Sciatic nerve (tissue), 2 donors: ENCODE measurements around the gene CBFA2T3. TPM values are rescaled to one million over a fixed set of nuclear protein-coding genes. Genes with fewer than 3 reads are reported as not detected.

Source experiments
- ATAC-seq: fragments of 200-7000 bp; cut with Tn5 transposase; one replicate; pipeline ENCODE4 v1.9.1; 2020; ENCODE audit warnings: mild to moderate bottlenecking, moderate library complexity
- DNase-seq: peaks from one replicate; pipeline ENCODE4 v3.0.0-alpha.2; 2020; ENCODE audit warnings: low spot score
- intact Hi-C: fragments of 100-400 bp; cut with DNase I; formaldehyde crosslinking; loops from one replicate; pipeline ENCODE4 v1.14.2; 2022
- total RNA-seq: library from RNA; stranded (reverse); fragmentation: NEBNext Ultra II Directional; extraction: Animal tissue kit (Norgen Biotek cat#: 25700); gene quantifications from one replicate; pipeline ENCODE4 v1.2.1, GENCODE V29; 2021
- donor health status: DM: no; HTN: no; CAD: no.
- donor health status: DM: no; HTN: no; CAD: no.

CBFA2T3 gene
- total RNA-seq, 1 donor from 2014 or later = 8.2 TPM

DNA sequence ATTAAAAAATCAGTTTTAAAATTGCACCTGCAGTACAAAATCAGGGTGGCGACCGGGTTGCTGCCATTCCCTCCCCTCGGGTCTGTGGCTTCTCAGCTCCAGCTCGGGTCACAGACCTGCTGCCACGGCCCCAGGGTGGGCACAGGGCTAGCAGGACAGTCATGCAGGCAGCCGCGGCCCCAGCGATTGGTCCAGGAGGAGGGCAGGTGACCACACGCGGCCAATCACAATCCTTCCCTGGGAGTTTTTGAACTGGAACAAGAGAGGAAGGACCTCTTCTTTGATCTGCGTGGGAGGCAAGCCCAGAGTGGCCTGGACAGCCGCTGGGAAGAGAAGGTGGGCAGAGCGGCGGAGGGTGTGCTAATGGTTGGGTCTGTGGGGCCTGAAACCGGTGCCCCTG lies 25.5 kb downstream of the CBFA2T3 start:
- ATAC-seq (no peak), DNase-seq (no peak)
- intact Hi-C loops = no loop called here

DNA sequence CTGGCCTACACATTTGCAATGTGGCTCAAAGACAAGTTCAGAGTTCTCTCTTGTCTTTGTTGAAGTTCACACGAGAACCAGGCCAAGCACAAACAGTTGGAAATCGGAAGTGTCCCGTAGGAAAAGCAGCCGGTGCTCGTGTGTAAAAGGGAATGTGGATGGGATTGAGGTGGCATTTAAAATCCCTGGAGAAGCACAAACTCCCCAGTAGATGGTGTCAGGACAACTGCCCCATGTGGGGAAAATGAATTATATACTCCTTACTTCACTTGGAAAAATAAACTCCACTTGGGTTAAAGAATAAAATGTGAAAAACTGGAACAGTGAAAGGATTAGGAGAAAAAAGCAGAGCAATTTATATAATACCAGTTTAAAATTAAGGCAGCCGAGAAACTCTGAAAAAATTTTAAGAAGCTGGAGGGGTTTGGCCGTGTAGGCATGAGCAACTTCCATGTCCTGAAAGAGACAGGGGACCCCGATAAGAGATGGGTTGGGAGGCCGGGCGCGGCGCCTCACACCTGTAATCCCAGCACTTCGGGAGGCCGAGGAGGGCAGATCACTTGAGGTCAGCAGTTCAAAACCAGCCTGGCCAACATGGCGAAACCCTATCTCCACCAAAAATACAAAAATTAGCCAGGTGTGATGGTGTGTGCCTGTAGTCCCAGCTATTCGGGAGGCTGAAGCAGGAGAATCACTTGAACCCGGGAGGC lies 28.1 kb downstream of the CBFA2T3 start:
- intact Hi-C loops = no loop called here
- ATAC-seq (no peak), DNase-seq (no peak)

DNA sequence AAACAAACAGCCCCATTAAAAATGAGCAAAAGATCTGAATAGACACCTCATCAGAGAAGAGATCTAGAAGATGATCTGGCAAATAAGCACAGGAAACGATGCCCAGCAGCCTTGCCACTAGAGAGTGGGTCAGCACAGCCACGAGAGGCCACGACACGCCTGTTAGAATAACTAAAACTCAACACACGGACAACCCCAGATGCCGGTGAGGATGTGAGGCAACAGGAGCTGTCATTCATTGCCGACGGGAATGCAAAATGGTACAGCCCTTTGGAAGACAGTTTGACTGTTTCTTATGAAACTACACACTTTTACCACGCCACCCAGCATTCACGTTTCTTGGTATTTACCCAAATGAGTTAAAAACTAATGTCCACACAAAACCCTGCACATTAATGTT lies 31.5 kb downstream of the CBFA2T3 start:
- DNase-seq = no peak
- no peak for ATAC-seq
- intact Hi-C loops = no loop called here

DNA sequence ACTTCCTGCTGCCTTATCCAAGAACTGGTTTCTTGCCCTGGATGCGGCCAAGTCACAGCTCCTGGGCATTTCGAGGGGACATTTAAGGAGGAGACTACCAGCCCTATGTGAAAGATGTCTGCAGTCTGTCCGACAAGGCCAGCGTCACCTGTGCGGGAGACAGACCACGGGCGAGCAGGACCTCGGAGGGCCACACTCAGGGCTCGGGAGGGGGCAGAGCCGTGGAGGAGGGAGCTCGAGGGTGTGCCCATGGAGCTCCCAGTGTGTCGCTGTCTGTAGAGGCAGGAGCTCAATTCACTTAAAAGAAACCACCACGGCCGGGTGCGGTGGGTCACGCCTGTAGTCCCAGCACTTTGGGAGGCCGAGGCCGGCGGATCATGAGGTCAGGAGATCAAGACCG lies 33.3 kb downstream of the CBFA2T3 start:
- DNase-seq (no peak), ATAC-seq (no peak)
- intact Hi-C loops = loop anchor here (5.0 kb wide), 1 partner anchor 274 kb away; the partner anchor contains the start of gene ZNF778

DNA sequence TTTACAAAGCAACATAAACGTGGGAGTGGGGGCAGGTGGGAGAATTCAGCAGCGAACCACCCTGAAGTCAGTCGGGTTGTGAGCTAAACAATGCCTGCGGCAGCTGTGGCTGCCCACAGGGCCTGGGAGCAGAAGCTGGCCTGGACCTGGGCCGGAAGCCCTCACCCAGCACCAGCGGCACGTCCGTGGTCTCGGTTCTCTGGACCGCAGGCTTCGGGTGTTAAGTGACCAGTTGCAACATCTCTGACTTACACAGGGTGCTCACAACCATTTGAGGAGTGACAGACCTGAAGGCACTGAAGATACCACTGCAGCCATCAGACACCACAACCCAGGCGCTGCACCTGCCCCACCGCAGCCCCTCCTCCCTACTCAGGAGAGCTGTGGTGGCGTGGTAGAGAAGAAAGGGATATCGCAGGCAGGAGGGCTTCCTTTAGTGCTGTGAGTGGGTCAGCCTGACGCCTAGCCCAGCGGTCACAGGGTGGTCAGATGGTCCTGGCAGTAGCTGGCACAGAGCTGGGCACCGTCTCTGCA lies 33.8 kb downstream of the CBFA2T3 start:
- intact Hi-C loops = loop anchor here (5.0 kb wide), 1 partner anchor 274 kb away; the partner anchor contains the start of gene ZNF778
- ATAC-seq (no peak), DNase-seq (no peak)

DNA sequence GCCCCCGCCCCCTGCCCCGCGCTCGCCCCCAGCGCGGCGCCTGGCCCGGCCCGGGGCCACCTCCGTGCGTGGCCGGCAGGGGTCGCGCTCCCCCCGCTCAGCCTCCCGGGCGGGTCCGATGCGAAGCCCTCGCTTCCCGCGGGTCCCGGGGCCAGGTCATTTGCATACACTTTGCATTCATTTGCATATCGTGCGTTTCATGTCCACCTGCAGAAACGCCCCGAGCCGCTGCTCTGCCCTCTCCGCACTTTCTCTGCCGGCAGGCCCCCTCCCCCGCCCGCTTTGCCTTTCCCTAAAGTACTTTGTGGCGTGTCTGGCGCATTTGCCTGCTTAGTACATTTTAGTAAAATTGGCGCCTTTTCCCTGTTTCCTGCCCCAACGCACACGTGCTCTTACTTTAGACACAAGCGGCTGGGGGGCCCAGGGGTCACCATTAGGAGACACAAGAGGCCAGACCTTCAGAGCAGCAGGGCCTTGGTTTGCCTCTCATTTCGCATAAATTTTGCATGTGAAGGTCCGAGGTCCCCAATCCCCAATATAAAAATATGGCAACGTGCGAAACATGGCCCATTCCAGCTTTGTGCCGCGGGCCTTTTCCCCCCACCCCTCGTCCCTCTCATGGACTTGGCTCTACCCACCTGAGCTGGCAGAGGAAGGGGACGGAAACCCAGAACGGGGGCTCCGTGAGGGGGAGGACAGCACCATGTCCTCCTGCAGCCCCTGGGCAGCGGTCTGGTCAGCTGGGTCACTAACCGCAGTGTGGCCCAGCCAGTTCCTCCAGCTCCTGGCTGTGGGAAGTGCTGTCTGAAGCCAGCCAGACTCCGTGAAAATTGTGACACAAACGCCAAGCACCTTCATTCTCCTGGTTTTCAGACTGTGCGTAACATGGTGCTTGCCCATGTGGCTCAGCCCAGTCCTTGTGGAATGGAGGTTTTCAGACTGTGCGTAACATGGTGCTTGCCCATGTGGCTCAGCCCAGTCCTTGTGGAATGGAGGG lies 34.8 kb downstream of the CBFA2T3 start:
- no peak for DNase-seq
- intact Hi-C loops = loop anchor here (5.0 kb wide), 1 partner anchor 275 kb away; the partner anchor contains the start of gene ZNF778
- no peak for ATAC-seq

DNA sequence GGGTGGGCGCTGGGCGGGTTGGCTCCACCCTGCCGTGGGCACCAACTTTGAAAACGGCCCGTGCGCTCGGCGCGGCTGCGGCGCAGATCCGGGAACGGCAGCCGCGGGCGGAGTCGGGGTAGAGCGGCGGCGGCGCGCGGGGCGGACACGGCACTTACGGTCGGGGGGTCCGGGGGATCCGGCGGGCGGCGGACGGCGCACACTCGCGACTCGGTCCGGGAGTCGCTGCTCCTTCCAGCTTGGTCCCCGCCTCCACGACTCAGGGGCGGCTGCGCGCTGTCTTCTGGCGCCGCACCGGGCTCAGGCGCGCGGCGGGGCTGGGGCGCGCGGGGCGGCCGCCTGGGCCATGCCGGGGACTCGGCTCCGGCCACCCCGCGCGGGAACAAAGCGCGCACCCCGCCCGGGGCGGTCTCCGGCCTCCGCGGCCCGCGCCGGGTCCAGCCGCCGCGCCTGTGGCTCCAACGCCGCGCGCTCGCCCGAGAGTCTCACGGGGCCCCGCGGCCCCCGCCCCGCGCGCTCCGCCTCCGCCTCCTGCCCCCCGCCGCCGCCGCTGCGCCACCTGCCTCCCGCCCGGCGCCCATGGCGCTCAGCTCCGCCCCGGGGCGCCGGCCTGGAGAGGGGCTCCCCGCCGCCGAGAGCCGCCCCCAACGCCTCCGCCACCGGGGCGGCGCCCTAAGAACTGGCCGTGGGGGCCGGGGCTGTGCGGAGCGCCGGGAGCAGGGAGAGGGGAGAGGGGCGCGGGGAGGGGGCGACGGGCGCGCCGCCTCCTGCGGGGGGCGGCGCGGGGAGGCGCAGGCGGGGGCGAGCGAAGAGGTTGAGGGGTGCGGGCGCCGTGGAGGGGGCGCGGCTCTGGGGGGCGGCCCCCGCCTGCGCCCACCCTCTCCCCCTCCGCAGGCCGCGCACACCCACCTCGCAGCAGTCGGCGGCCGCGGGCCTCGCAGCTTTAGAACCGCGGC lies 35.9 kb downstream of the CBFA2T3 start:
- intact Hi-C loops = loop anchor here (5.0 kb wide), 1 partner anchor 276 kb away; the partner anchor contains the start of gene ZNF778
- no peak for DNase-seq
- ATAC-seq = no peak

DNA sequence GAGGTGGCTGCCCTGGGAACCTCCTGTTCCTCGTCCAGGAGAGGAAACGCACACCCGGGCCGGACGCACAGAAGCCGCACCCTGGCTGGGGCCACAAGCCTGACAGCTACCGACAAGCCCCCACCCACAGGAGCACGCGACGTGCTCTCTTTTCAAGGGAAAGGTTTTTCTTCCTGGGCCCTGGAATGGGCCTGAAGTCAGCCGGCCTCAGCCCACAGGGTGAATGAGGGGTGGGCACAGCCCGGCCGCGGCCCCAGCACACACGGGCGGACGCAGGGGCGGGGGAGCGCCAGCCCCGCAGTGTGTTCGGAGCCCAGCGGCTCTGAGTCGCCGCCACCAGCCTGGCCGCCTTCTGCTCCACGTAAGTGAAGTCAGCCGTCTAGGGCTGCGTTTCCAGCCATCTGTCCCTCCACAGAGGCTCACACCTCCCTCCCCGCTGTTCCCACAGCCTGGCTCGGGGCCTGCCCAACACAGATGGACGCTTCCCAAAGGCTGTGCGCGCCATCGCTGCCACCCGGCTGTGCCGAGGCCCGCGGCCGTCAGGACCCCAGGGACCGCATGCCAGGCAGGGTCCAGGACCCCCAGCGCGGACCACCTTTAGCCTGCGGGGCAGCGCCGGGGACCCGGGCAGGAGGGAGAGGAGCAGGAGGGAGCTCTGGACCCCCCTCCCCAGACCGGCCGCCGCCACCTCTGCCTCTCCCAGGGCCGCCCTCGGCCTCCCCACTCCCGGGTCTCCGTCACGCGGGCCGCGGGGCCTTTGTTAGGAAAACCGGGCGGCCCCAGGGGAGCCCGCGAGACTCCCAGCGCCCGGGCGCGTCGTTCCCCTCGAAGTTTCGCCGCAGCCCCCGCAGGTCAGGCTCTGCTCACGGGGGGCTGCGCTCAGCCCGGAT lies 36.8 kb downstream of the CBFA2T3 start:
- no peak for DNase-seq
- intact Hi-C loops = loop anchor here (5.0 kb wide), 1 partner anchor 277 kb away; the partner anchor contains the start of gene ZNF778
- ATAC-seq = peak; percentile 27

DNA sequence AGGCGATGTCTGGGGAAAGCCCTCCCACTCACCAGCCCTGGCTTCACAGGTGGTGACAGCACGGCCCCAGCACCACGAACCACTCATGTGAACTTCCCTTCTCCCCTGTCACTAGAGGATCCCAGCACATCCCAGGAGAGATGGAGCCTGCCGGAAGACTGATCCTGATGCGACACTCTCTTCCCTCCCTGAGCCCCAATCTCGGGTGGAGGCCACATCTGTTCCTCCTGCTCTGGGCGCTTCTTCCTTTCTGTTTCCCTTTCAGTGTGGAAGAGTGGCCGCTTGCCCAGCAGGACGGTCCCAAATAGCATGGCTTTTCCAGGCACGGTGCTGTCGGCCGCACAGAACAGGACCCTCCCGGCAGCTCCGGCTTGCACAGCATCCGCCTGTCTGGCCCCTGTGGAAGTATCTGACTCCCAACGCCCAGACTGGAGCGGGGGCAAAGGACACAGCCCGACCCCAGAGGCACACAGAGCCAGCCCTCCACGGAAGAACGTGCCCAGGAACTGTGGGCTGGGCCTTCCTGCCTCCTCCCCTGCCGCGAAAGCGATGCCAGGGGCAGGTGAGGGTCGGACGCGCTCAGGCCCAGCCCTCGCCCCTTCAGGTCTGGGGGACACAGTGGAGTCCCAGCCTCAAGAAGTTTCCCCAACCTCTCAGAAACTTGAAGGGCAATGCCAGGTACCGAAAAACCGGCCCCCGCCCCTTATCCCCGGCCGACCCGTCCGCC lies 37.6 kb downstream of the CBFA2T3 start:
- DNase-seq (no peak), ATAC-seq (peak; percentile 47)
- intact Hi-C loops = no loop called here

DNA sequence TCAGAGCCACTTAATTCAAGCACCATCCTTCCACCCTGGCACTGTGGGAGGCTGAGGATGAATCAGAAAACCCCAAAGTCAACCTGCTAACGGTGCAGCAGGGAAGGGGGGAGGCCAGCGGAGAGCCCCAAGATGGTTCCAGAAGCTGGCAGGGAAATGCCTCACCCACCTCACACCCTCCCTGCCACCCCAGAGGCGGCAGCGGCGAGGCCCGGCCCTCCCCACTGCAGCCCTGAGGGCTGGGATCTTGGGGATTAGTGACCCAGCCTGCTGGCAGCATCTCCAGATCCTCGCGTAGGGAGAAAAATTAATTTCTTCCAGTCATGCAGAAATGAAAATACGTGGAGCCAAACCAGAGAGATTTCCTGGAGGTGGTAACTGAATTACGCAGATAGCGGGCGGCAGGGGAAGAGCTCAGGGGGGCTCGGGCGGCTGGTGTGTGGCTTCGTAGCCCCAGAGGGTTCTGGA lies 38.2 kb downstream of the CBFA2T3 start:
- DNase-seq = no peak
- intact Hi-C loops = no loop called here
- peak; percentile 3 for ATAC-seq

DNA sequence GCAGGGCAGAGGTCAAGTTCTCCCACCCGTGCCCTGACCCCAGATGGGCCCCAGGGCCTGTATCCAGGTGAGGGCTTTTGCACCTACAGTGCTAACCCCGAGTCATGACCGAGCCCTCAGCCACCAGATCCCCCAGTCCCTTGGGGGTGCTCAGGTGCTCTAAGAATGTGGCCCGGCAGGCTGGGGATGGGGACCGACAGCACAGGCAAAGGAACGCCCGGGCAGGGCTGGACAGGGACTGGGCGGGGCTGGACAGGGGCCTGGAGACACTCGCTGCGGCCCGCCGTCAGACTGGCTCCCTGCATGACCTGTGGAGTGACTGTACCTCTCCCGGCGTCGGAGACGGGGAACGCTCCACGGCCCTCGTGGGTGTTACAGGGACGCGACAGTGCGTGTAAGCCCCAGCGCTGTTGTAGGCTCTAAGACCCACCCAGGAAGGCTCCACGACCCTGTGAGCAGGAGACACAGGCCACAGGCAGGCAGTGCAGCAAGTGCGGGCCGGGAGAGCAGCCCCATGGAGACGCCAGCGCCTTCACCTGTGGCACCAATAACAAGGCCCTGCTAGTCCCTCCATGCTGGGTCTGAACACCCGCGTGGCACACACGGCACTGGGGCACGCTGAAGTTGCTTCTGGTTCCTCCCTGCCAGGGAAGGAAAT lies 38.8 kb downstream of the CBFA2T3 start:
- DNase-seq (no peak), ATAC-seq (no peak)
- intact Hi-C loops = no loop called here

DNA sequence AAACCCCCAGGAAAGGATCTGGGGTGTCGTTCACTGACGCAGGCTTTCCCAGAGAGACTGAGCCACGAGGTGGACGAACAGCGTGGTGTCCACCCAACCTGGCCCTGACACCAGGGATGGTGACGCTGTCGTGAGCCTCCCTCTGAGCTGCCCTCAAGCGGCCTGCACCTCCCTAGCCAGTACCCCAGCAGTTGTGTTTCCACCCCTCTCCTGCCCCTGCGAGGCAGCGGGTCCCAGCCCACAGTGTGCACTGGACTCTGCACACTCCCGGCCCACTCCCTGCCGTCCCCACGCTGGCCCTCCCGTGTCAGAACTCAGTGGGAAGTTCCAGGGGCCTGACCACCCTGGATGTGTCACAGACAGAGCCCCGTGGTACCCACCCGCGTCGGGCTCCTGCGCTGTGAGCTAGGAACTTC lies 39.8 kb downstream of the CBFA2T3 start:
- intact Hi-C loops = no loop called here
- ATAC-seq (no peak), DNase-seq (no peak)

DNA sequence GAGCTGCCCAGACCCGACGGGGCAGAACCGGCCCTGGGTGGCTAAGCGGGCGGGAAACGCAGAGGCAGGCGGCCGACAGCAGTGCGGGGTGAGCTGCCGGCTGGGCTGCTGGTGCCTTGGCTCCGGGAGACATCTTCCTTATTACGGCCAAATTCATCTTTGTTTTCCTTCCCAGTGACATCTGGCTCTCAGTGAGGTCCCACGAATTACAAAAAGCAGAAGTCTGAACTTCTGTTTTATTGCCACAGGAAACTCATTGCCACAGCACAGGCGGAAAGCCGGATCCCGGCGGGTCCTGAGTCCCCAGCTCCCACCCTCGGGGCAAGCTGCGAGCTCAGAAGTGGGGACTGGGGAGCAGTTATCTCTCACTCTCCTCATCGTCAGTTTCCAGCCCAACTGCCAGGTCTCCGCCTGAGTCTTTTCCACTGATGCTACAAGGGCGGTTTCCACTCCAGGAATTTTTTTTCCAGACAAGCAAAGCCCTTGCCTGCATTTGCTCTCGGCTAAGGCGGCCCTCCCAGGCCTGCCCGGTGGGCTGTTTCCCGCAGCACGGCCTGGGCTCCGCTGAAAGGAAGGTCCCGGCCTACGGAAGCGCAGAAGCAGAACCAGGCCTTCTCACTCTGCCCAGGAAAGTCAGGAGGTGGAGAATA lies 40.3 kb downstream of the CBFA2T3 start:
- intact Hi-C loops = no loop called here
- ATAC-seq = peak; percentile 57
- DNase-seq = peak; percentile 76

DNA sequence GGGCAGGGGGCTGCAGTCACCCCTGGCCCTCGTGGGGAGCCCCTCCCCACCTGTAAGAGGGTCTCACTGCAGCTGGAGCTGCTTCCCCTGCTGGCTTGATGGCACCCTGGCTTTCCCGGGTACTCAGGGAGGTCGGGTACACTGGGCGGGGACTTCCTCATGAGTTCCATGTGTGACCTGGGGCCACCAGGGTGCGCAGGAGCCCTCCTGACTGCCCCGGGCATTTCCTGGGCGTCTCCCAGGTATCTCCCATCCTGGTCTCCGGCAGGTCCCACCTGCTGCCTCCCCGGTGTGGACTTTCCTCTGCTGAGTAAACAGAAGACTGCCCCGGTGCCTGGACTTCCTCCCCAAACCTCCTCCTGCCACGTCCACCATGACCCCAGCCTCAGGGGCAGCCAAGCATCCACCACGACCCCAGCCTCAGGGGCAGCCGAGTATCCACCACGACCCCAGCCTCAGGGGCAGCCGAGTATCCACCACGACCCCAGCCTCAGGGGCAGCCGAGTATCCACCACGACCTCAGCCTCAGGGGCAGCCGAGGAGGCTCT lies 40.9 kb downstream of the CBFA2T3 start:
- DNase-seq = no peak
- intact Hi-C loops = no loop called here
- ATAC-seq = no peak

DNA sequence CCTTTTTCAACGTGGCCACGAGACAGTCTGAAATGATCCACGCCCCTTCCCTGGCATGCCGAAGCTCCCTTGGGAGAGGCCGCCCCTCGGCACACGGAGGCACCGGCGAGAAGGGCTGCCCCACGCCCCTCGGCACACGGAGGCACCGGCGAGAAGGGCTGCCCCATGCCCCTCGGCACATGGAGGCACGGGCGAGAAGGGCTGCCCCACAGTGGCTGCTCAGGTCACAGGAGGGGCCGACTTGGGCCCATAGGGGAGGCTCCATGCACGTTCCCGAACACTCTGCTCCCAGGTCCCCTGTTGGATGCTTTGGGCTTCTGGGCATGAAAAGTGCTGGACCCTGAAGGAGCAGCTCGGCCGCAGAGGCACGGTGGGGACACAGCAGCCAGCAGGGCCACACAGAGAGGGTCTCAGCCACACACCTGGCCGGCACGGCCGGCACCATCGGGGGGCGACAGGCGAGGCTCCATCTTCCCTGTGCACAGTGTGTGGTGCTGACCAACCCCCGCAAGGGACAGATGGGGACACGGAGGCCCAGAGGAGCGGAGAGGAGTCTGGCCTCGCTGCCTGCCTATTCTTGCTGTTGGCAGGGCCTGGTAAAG lies 42.8 kb downstream of the CBFA2T3 start:
- DNase-seq (no peak), ATAC-seq (no peak)
- intact Hi-C loops = no loop called here
